WTC11 (cell line): ENCODE data around the gene MYO5B. TPM values are rescaled to one million over a fixed set of nuclear protein-coding genes. Genes with fewer than 3 reads are reported as not detected.

ENCODE experiments used
- ATAC-seq: fragments of 200-7000 bp; cut with Tn5 transposase; 2 replicates; pipeline ENCODE4 v1.10.0; 2021; ENCODE audit warnings: mild to moderate bottlenecking, moderate library complexity
- CTCF ChIA-PET: fragments of 300-600 bp; sonication (Branson Sonifier 250); formaldehyde crosslinking; loops from one replicate; lab custom pipeline; 2021; ENCODE audit warnings: antibody characterized with exemption; lab: Charles Lee
- POLR2A ChIA-PET: fragments of 350-600 bp; sonication (Branson Sonifier 250); formaldehyde crosslinking; loops from one replicate; lab custom pipeline; 2021; ENCODE audit warnings: antibody characterized with exemption; lab: Charles Lee
- DNase-seq: peaks from one replicate; pipeline ENCODE4 v3.0.0; 2021; ENCODE audit warnings: low spot score
- H3K27ac Mint-ChIP-seq: 2 replicates; pipeline ENCODE4 v1.8.0; 2021; ENCODE audit warnings: mixed read lengths
- H3K27me3 Mint-ChIP-seq: 2 replicates; pipeline ENCODE4 v1.8.0; 2021; ENCODE audit warnings: low read depth, mild to moderate bottlenecking, moderate library complexity, mixed read lengths
- H3K36me3 Mint-ChIP-seq: 2 replicates; pipeline ENCODE4 v1.8.0; 2021; ENCODE audit warnings: mixed read lengths
- H3K4me1 Mint-ChIP-seq: 2 replicates; pipeline ENCODE4 v1.8.0; 2022; ENCODE audit warnings: mixed read lengths
- H3K4me3 Mint-ChIP-seq: 2 replicates; pipeline ENCODE4 v1.8.0; 2021; ENCODE audit warnings: mild to moderate bottlenecking, moderate library complexity, mixed read lengths
- H3K9me3 Mint-ChIP-seq: 2 replicates; pipeline ENCODE4 v1.8.0; 2021; ENCODE audit warnings: mixed read lengths
- CREM ChIP-seq: sonication (generic); formaldehyde crosslinking; IDR thresholded peaks from 2 replicates; pipeline ENCODE4 v1.8.1; 2022; ENCODE audit warnings: mild to moderate bottlenecking, missing genetic modification reagents, moderate library complexity
- FOXK1 ChIP-seq: sonication (generic); formaldehyde crosslinking; IDR thresholded peaks from 2 replicates; pipeline ENCODE4 v1.8.0; 2022; ENCODE audit warnings: mild to moderate bottlenecking, moderate library complexity, missing genetic modification reagents
- HMGXB4 ChIP-seq: sonication (generic); formaldehyde crosslinking; IDR thresholded peaks from 2 replicates; pipeline ENCODE4 v1.8.1; 2023; ENCODE audit warnings: mild to moderate bottlenecking, moderate library complexity, missing genetic modification reagents
- IRF2 ChIP-seq: sonication (generic); formaldehyde crosslinking; IDR thresholded peaks from 2 replicates; pipeline ENCODE4 v1.8.0; 2022; ENCODE audit warnings: low read depth, missing genetic modification reagents, borderline replicate concordance
- MYBL2 ChIP-seq: sonication (generic); formaldehyde crosslinking; IDR thresholded peaks from 2 replicates; pipeline ENCODE4 v1.8.1; 2023; ENCODE audit warnings: mild to moderate bottlenecking, moderate library complexity, missing genetic modification reagents
- NFE2L1 ChIP-seq: sonication (generic); formaldehyde crosslinking; IDR thresholded peaks from 2 replicates; pipeline ENCODE4 v1.8.1; 2023; ENCODE audit warnings: missing genetic modification reagents
- NR1H2 ChIP-seq: sonication (generic); formaldehyde crosslinking; IDR thresholded peaks from 2 replicates; pipeline ENCODE4 v1.9.0; 2021; ENCODE audit warnings: mild to moderate bottlenecking, moderate library complexity, missing genetic modification reagents
- OVOL2 ChIP-seq: fragments of 250-450 bp; sonication (Bioruptor Pico); IDR thresholded peaks from 2 replicates; pipeline ENCODE4 v1.9.0; 2021; ENCODE audit warnings: mild to moderate bottlenecking, borderline replicate concordance
- SMAD3 ChIP-seq: sonication (generic); formaldehyde crosslinking; IDR thresholded peaks from 2 replicates; pipeline ENCODE4 v1.8.0; 2022; ENCODE audit warnings: missing genetic modification reagents, mild to moderate bottlenecking, borderline replicate concordance
- TCF7 ChIP-seq: sonication (generic); formaldehyde crosslinking; IDR thresholded peaks from 2 replicates; pipeline ENCODE4 v1.8.0; 2022; ENCODE audit warnings: mild to moderate bottlenecking, low read depth, missing genetic modification reagents, moderate library complexity
- TEAD4 ChIP-seq: sonication (generic); formaldehyde crosslinking; IDR thresholded peaks from 2 replicates; pipeline ENCODE4 v1.8.0; 2022; ENCODE audit warnings: mild to moderate bottlenecking, missing genetic modification reagents
- USF1 ChIP-seq: sonication (generic); formaldehyde crosslinking; IDR thresholded peaks from 2 replicates; pipeline ENCODE4 v1.8.0; 2022; ENCODE audit warnings: mild to moderate bottlenecking, missing genetic modification reagents
- ZMAT4 ChIP-seq: fragments of 250-450 bp; sonication (Bioruptor Pico); IDR thresholded peaks from 2 replicates; pipeline ENCODE4 v1.9.0; 2021; ENCODE audit warnings: mild to moderate bottlenecking
- ZNF416 ChIP-seq: fragments of 250-450 bp; sonication (Bioruptor Pico); IDR thresholded peaks from 2 replicates; pipeline ENCODE4 v1.9.0; 2021; ENCODE audit warnings: mild to moderate bottlenecking, inconsistent platforms
- total RNA-seq: library from RNA; stranded (reverse); gene quantifications from 3 replicates; pipeline ENCODE4 v1.2.3, GENCODE V29; 2021
- TF ChIP-seq, protein P1 (sequence below): sonication (generic); formaldehyde crosslinking; IDR thresholded peaks from 2 replicates; pipeline ENCODE4 v1.8.1; 2023; ENCODE audit warnings: mild to moderate bottlenecking, missing genetic modification reagents
- TF ChIP-seq, protein P2 (sequence below): sonication (generic); formaldehyde crosslinking; IDR thresholded peaks from 2 replicates; pipeline ENCODE4 v1.8.0; 2023; ENCODE audit warnings: missing genetic modification reagents
- TF ChIP-seq, protein P3 (sequence below): fragments of 250-450 bp; sonication (Bioruptor Pico); IDR thresholded peaks from 2 replicates; pipeline ENCODE4 v1.8.0; 2021; ENCODE audit warnings: mild to moderate bottlenecking
- TF ChIP-seq, protein P4 (sequence below): fragments of 250-450 bp; sonication (Bioruptor Pico); IDR thresholded peaks from 2 replicates; pipeline ENCODE4 v1.9.0; 2021; ENCODE audit warnings: moderate library complexity, mild to moderate bottlenecking, inconsistent platforms, borderline replicate concordance
- TF ChIP-seq, protein P5 (sequence below): sonication (generic); formaldehyde crosslinking; IDR thresholded peaks from 2 replicates; pipeline ENCODE4 v1.8.0; 2022; ENCODE audit warnings: mild to moderate bottlenecking, missing genetic modification reagents
- TF ChIP-seq, protein P6 (sequence below): sonication (generic); formaldehyde crosslinking; IDR thresholded peaks from 2 replicates; pipeline ENCODE4 v1.8.0; 2023; ENCODE audit warnings: mild to moderate bottlenecking, missing genetic modification reagents

Gene MYO5B
- total RNA-seq, 1 experiment from 2014 or later, result 8.7 TPM

GRCh38 chr18:49879271-49879580, 315.7 kb downstream of the MYO5B start:
- ATAC-seq (no peak), DNase-seq (no peak)
- H3K27ac Mint-ChIP-seq, result no peak overlapping the region
- no peaks in the 10 kb centered on the region for H3K36me3 Mint-ChIP-seq
- H3K4me3 Mint-ChIP-seq, result no peak overlapping the region
- TF ChIP-seq, protein P1, sequence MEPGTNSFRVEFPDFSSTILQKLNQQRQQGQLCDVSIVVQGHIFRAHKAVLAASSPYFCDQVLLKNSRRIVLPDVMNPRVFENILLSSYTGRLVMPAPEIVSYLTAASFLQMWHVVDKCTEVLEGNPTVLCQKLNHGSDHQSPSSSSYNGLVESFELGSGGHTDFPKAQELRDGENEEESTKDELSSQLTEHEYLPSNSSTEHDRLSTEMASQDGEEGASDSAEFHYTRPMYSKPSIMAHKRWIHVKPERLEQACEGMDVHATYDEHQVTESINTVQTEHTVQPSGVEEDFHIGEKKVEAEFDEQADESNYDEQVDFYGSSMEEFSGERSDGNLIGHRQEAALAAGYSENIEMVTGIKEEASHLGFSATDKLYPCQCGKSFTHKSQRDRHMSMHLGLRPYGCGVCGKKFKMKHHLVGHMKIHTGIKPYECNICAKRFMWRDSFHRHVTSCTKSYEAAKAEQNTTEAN, result no peak
- no peak for TF ChIP-seq TEAD4
- TF ChIP-seq, protein P2, sequence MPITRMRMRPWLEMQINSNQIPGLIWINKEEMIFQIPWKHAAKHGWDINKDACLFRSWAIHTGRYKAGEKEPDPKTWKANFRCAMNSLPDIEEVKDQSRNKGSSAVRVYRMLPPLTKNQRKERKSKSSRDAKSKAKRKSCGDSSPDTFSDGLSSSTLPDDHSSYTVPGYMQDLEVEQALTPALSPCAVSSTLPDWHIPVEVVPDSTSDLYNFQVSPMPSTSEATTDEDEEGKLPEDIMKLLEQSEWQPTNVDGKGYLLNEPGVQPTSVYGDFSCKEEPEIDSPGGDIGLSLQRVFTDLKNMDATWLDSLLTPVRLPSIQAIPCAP (CRISPR knock-in tag), result no peak
- TF ChIP-seq SMAD3, result no peak
- TF ChIP-seq, protein P3, sequence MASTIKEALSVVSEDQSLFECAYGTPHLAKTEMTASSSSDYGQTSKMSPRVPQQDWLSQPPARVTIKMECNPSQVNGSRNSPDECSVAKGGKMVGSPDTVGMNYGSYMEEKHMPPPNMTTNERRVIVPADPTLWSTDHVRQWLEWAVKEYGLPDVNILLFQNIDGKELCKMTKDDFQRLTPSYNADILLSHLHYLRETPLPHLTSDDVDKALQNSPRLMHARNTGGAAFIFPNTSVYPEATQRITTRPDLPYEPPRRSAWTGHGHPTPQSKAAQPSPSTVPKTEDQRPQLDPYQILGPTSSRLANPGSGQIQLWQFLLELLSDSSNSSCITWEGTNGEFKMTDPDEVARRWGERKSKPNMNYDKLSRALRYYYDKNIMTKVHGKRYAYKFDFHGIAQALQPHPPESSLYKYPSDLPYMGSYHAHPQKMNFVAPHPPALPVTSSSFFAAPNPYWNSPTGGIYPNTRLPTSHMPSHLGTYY (CRISPR knock-in tag), result no peak
- no peak for TF ChIP-seq CREM (CRISPR knock-in tag)
- TF ChIP-seq NFE2L1 (CRISPR knock-in tag), result no peak
- TF ChIP-seq TCF7 (CRISPR knock-in tag), result no peak
- TF ChIP-seq NR1H2 (CRISPR knock-in tag), result no peak
- TF ChIP-seq ZMAT4 (CRISPR knock-in tag), result no peak
- no peak for TF ChIP-seq HMGXB4 (CRISPR knock-in tag)
- no peak for TF ChIP-seq FOXK1 (CRISPR knock-in tag)
- TF ChIP-seq, protein P4, sequence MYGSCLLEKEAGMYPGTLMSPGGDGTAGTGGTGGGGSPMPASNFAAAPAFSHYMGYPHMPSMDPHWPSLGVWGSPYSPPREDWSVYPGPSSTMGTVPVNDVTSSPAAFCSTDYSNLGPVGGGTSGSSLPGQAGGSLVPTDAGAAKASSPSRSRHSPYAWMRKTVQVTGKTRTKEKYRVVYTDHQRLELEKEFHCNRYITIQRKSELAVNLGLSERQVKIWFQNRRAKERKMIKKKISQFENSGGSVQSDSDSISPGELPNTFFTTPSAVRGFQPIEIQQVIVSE (CRISPR knock-in tag), result no peak
- TF ChIP-seq ZNF416 (CRISPR knock-in tag), result no peak
- TF ChIP-seq, all 79 proteins: peak for 0
- no peaks in the 10 kb centered on the region for H3K27me3 Mint-ChIP-seq
- H3K9me3 Mint-ChIP-seq, result no peaks in the 10 kb centered on the region
- ChIA-PET CTCF (interaction anchor here (0.6 to 2.3 kb wide), 3 partner anchors 9 to 550 kb away, joined by 3 to 10 read pairs (median 8); no protein-coding TSS in a partner anchor), POLR2A (no interaction called here)
- peaks cover 5% of the 10 kb centered on the region for H3K4me1 Mint-ChIP-seq

- H3K4me3 Mint-ChIP-seq, result no peak overlapping the region
- ATAC-seq (no peak), DNase-seq (no peak)
- H3K27ac Mint-ChIP-seq, result no peak overlapping the region
- H3K36me3 Mint-ChIP-seq, result no peaks in the 10 kb centered on the region
- CTCF ChIA-PET, result interaction anchor here (0.6 to 2.3 kb wide), 4 partner anchors 9 to 551 kb away, joined by 3 to 10 read pairs (median 6); no protein-coding TSS in a partner anchor
- POLR2A ChIA-PET, result no interaction called here
- H3K4me1 Mint-ChIP-seq, result peaks cover 5% of the 10 kb centered on the region
- no peaks in the 10 kb centered on the region for H3K9me3 Mint-ChIP-seq
- H3K27me3 Mint-ChIP-seq, result no peaks in the 10 kb centered on the region
- TF ChIP-seq, protein P5, sequence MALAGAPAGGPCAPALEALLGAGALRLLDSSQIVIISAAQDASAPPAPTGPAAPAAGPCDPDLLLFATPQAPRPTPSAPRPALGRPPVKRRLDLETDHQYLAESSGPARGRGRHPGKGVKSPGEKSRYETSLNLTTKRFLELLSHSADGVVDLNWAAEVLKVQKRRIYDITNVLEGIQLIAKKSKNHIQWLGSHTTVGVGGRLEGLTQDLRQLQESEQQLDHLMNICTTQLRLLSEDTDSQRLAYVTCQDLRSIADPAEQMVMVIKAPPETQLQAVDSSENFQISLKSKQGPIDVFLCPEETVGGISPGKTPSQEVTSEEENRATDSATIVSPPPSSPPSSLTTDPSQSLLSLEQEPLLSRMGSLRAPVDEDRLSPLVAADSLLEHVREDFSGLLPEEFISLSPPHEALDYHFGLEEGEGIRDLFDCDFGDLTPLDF (CRISPR knock-in tag), result no peak
- TF ChIP-seq ZNF416 (CRISPR knock-in tag) (no peak), USF1 (CRISPR knock-in tag) (no peak), IRF2 (CRISPR knock-in tag) (no peak), MYBL2 (CRISPR knock-in tag) (no peak), OVOL2 (no peak), CREM (CRISPR knock-in tag) (no peak)
- TF ChIP-seq, protein P3 (CRISPR knock-in tag), result no peak
- TF ChIP-seq, protein P1, result no peak
- TF ChIP-seq, protein P6, sequence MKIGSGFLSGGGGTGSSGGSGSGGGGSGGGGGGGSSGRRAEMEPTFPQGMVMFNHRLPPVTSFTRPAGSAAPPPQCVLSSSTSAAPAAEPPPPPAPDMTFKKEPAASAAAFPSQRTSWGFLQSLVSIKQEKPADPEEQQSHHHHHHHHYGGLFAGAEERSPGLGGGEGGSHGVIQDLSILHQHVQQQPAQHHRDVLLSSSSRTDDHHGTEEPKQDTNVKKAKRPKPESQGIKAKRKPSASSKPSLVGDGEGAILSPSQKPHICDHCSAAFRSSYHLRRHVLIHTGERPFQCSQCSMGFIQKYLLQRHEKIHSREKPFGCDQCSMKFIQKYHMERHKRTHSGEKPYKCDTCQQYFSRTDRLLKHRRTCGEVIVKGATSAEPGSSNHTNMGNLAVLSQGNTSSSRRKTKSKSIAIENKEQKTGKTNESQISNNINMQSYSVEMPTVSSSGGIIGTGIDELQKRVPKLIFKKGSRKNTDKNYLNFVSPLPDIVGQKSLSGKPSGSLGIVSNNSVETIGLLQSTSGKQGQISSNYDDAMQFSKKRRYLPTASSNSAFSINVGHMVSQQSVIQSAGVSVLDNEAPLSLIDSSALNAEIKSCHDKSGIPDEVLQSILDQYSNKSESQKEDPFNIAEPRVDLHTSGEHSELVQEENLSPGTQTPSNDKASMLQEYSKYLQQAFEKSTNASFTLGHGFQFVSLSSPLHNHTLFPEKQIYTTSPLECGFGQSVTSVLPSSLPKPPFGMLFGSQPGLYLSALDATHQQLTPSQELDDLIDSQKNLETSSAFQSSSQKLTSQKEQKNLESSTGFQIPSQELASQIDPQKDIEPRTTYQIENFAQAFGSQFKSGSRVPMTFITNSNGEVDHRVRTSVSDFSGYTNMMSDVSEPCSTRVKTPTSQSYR (CRISPR knock-in tag), result no peak
Measured at GRCh38 chr18:49878567-49879270, 316.2 kb downstream of the MYO5B start.
